ENCODE data around the gene SPACA7.

GRCh38 chr13:112475889-112476288, 99.7 kb downstream of the SPACA7 start:
- TF ChIP-seq CTCF (IDR thresholded peaks at IDR 0.05): no peak
- no peak for TF ChIP-seq POLR2A (IDR thresholded peaks at IDR 0.05)
